Right lobe of liver (tissue), 6 donors: Measurements from ENCODE around the gene CAPN7. TPM values are rescaled to one million over a fixed set of nuclear protein-coding genes. Genes with fewer than 3 reads are reported as not detected.

Source experiments
- ATAC-seq, 4 donors: fragments of 200-7000 bp; cut with Tn5 transposase; one replicate each; pipeline ENCODE4 v1.9.1; 2020; ENCODE audit warnings: mild to moderate bottlenecking in 4 of 4, moderate library complexity in 4 of 4
- DNase-seq, 3 donors: peaks; one replicate each; pipeline ENCODE4 v3.0.0-alpha.2; 2020
- H3K27ac ChIP-seq, 3 donors: fragments of 200-600 bp; one replicate each; pipeline ENCODE4 v1.8.0; 2022
- H3K27me3 ChIP-seq, 2 donors: fragments of 200-600 bp; one replicate each; pipeline ENCODE4 v1.8.0; 2022
- H3K36me3 ChIP-seq, 4 donors: fragments of 200-600 bp; sonication (generic) in 1 of 4; one replicate each; pipeline versions ENCODE4 v1.5.1 to v1.8.0; 2017 to 2022; ENCODE audit warnings: control low read depth in 1 of 4
- H3K4me1 ChIP-seq, 4 donors: fragments of 200-600 bp; sonication (generic) in 1 of 4; one replicate each; pipeline versions ENCODE4 v1.5.1 to v1.8.0; 2017 to 2022; ENCODE audit warnings: control low read depth in 1 of 4
- H3K4me3 ChIP-seq, 3 donors: fragments of 200-600 bp; one replicate each; pipeline ENCODE4 v1.8.0; 2022
- H3K9me3 ChIP-seq, 4 donors: fragments of 200-600 bp; sonication (generic) in 1 of 4; one replicate each; pipeline versions ENCODE4 v1.5.1 to v1.8.0; 2017 to 2022; ENCODE audit warnings: control low read depth in 1 of 4
- CTCF ChIP-seq, 4 donors: fragments of 200-600 bp in 3 of 4; fragments of 450-650 bp in 1 of 4; IDR thresholded peaks; one replicate each; pipeline versions ENCODE4 v1.5.1 to v1.8.0; 2016 to 2022; ENCODE audit warnings: antibody characterized with exemption in 4 of 4, mild to moderate bottlenecking in 2 of 4
- POLR2A ChIP-seq: fragments of 450-650 bp; IDR thresholded peaks from one replicate; pipeline ENCODE4 v1.6.1; 2017; ENCODE audit warnings: antibody characterized with exemption, mild to moderate bottlenecking
- WGBS: methylation state at CpG from one replicate; pipeline ENCODE4 v1.1.6; 2018; ENCODE audit warnings: low coverage, low lambda C conversion rate; ENCODE audit not compliant: insufficient coverage; ENCODE audit errors: missing lambda C conversion rate; 5-methylcytosine and 5-hydroxymethylcytosine counted together
- intact Hi-C, 2 donors: fragments of 100-400 bp; cut with DNase I; formaldehyde crosslinking; loops; one replicate each; pipeline versions ENCODE4 v1.11.2 to v1.14.1; 2022
- total RNA-seq, 6 experiments: library from RNA; depleted of rRNA in 2 of 6; stranded (reverse); fragments of >200 nt in 2 of 6; fragmentation: NEBNext Ultra II Directional in 3 of 6; extraction: Animal tissue kit (Norgen Biotek cat#: 25700) in 3 of 6; gene quantifications; one replicate each; pipeline versions ENCODE4 v1.1.0 to v1.2.4, GENCODE V29; 2016 to 2023
- donor health status: DM: no; HTN: yes; CAD: no.
- donor health status: DM: no; HTN: no; CAD: no.
- donor health status: DM: no; HTN: no; CAD: no.
- donor health status: DM: no; HTN: yes; CAD: no.
- donor health status: DM: no; HTN: yes; CAD: no.

CAPN7 gene
- total RNA-seq, 6 experiments from 2014 or later, result 20.1 to 32.8 (median 23.1) TPM

DNA sequence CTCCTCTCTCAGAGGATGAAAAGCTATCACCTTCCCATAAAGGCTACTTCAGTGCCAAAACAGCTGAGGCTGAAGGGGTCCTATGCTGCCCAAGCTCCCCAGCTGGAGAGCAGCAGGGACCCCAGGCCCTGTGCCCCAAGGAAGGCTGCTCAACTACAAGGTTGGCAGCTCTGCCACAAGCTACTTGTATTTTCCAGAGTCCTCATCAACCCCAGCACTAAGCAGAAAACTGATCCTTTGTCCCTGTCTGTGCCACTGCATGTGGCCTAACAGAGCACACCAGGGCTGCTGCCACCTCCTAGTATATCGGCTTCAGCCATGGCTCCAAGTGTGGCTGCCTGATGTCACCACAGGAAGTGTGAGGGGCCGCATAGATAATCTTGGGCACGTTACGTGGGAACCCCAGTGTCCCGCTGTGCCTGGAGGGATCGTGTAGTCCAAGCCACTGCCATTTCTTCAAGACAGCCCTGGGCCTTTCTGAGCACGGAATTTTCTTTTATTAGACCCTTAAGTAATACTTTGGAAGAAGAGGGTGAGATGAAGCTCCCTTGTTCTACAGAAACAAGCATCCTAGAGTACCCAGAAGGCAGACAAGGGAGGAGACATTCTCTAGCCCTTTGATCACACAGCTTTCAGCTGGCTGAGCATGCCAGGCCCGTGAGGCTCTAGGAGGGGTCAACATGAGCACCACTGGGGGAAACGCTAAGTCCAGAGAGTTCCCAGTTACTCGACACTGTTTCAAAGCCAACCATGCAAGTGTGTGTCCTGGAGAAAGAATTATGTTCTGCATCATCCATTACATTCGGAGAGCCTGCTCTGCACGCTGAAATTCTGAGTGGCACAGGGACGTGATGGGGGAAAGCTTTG, 60.7 kb downstream of the CAPN7 start:
- no peak for ATAC-seq
- intact Hi-C loops, result loop anchor here in 1 of 2 donors (5.0 to 10.0 kb wide), 2 partner anchors 62 to 111 kb away; partner anchors contain the start of gene CAPN7
- peaks cover 0 to 4% (median 0%) of the 10 kb centered on the region in 4 donors for H3K4me1 ChIP-seq
- 63% methylated on average over 6 of the region's 13 CpGs for WGBS
- no peaks in the 10 kb centered on the region for H3K9me3 ChIP-seq
- H3K27ac ChIP-seq, result no peak overlapping the region
- H3K4me3 ChIP-seq, result no peak overlapping the region
- no peak for DNase-seq
- TF ChIP-seq POLR2A (no peak), CTCF (IDR thresholded peaks at IDR 0.05) (no peak)
- no peaks in the 10 kb centered on the region for H3K27me3 ChIP-seq
- H3K36me3 ChIP-seq, result peaks cover 0 to 3% (median 0%) of the 10 kb centered on the region in 4 donors

- DNase-seq (no peak), ATAC-seq (no peak)
- intact Hi-C loops, result loop anchor here in 1 of 2 donors (5.0 to 10.0 kb wide), 2 partner anchors 63 to 110 kb away; partner anchors contain the start of gene CAPN7
- Histone ChIP-seq H3K4me3 (no peak overlapping the region), H3K27me3 (no peaks in the 10 kb centered on the region), H3K4me1 (peaks cover 0 to 4% (median 0%) of the 10 kb centered on the region in 4 donors), H3K27ac (no peak overlapping the region), H3K36me3 (peaks cover 0 to 3% (median 0%) of the 10 kb centered on the region in 4 donors), H3K9me3 (no peaks in the 10 kb centered on the region)
- no peak for TF ChIP-seq POLR2A
- WGBS, result 90% methylated on average over 2 of the region's 3 CpGs
Measured at GRCh38 chr3:15267502-15267901, 61.5 kb downstream of the CAPN7 start.

- 20% methylated on average over 15 of the region's 15 CpGs for WGBS
Measured at GRCh38 chr3:15268033-15268631, 62.1 kb downstream of the CAPN7 start.

DNA sequence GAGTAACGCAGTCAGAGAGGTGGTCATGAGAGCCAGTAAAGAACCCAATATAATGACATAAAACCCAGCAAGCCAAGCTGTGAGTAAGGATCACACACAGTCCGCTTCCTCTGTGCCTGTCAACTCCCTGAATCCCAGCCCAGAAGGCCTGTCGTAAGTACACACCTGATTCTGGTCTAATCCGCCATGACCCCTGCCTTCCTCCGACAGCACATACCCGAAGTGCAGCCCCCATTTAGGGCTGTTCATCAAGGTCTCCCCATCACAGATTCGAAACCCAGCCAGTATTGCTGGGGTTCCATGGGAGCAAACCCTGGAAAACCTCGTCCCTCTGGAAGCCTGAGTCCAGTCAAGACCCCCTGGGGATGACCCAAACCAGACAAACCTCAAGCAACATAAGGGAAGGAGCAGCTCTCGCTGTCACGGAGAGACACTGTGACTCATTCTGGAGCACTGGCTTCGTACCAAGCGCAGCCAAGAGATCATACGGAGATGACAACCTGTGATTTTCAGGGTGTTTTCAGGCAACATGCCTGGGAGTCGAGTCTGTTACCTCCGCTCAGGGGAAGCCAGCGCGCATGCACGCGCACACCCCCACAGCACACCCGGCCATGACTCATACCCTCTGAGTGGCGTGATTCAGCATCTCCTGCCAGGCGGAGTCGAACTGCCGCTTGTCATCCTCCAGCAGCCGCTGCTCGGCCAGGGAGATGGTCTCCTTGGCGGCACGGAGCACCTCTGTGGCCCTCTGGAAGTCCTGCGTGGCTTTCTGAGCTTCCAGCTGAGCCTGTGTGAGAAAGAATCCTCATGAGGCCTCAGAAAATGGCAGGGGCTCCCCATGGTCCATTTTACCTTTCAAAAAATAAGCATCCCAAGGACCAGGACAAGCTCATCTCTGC, 63.3 kb downstream of the CAPN7 start:
- Histone ChIP-seq H3K36me3 (peaks cover 0 to 3% (median 0%) of the 10 kb centered on the region in 4 donors), H3K4me1 (peaks cover 0 to 4% (median 0%) of the 10 kb centered on the region in 4 donors), H3K27ac (peak overlapping the region in 1 of 3 donors; percentile 21), H3K27me3 (no peaks in the 10 kb centered on the region), H3K9me3 (no peaks in the 10 kb centered on the region), H3K4me3 (no peak overlapping the region)
- WGBS, result 75% methylated on average over 7 of the region's 29 CpGs
- TF ChIP-seq CTCF (IDR thresholded peaks at IDR 0.05) (no peak), POLR2A (peak; percentile 32)
- ATAC-seq (peak; percentile 50 to 71 (median 62)), DNase-seq (peak; percentile 66 to 80 (median 79))
- intact Hi-C loops, result loop anchor here in 1 of 2 donors (5.0 to 10.0 kb wide), 2 partner anchors 65 to 108 kb away; partner anchors contain the start of gene CAPN7

More at GRCh38 chr3:15268033-15268631, 62.1 kb downstream of the CAPN7 start:
- DNase-seq (peak; percentile 84 to 85 (median 84)), ATAC-seq (peak; percentile 83 to 89 (median 88))
- Histone ChIP-seq H3K27me3 (no peaks in the 10 kb centered on the region), H3K36me3 (peaks cover 0 to 3% (median 0%) of the 10 kb centered on the region in 4 donors), H3K9me3 (no peaks in the 10 kb centered on the region), H3K27ac (no peak overlapping the region), H3K4me1 (peaks cover 0 to 4% (median 0%) of the 10 kb centered on the region in 4 donors), H3K4me3 (no peak overlapping the region)
- TF ChIP-seq POLR2A (no peak), CTCF (IDR thresholded peaks at IDR 0.05) (peak; percentile 93 to 96 (median 96))
- intact Hi-C loops, result loop anchor here in 1 of 2 donors (5.0 to 10.0 kb wide), 2 partner anchors 63 to 109 kb away; partner anchors contain the start of gene CAPN7
